ENCODE results near the gene GSX1.

GRCh38 chr13:27830010-27830409 lies 37.7 kb downstream of the GSX1 start:
- TF ChIP-seq CTCF (IDR thresholded peaks at IDR 0.05) (peak; percentile 93 to 97 (median 96)), POLR2A (IDR thresholded peaks at IDR 0.05) (no peak)

Measured in right lobe of liver (tissue), 4 donors.